Endothelial cell of umbilical vein (primary cell): ENCODE results near the gene PHF8.

ENCODE experiments used
- CTCF ChIP-seq, 2 donors: IDR thresholded peaks; 1 replicate in 1 of 2; 2 replicates in 1 of 2; pipeline ENCODE4 v1.5.1; 2011; ENCODE audit warnings: low read length in 2 of 2, mild to moderate bottlenecking in 2 of 2, moderate library complexity in 2 of 2, control low read depth in 1 of 2, inconsistent platforms in 1 of 2, low read depth in 1 of 2; ENCODE audit not compliant: insufficient read depth in 1 of 2; ENCODE audit errors: extremely low read depth in 1 of 2
- EZH2 ChIP-seq: IDR thresholded peaks from 2 replicates; pipeline ENCODE4 v1.6.1; 2012; ENCODE audit warnings: borderline replicate concordance, low read depth, mild to moderate bottlenecking, moderate library complexity, low read length, inconsistent platforms; ENCODE audit not compliant: severe bottlenecking
- JUN ChIP-seq: IDR thresholded peaks from 2 replicates; pipeline ENCODE4 v1.6.1; 2011; ENCODE audit warnings: borderline replicate concordance, low read depth; ENCODE audit not compliant: insufficient read length, insufficient read depth
- MAX ChIP-seq: IDR thresholded peaks from 2 replicates; pipeline ENCODE4 v1.6.1; 2011; ENCODE audit not compliant: insufficient read depth, insufficient read length
- POLR2A ChIP-seq: IDR thresholded peaks from 2 replicates; pipeline ENCODE4 v1.6.1; 2012; ENCODE audit warnings: low read depth, mild to moderate bottlenecking, control low read depth, low read length
- POLR2AphosphoS5 ChIP-seq: IDR thresholded peaks from 2 replicates; pipeline ENCODE4 v1.6.1; 2012; ENCODE audit warnings: low read depth, mild to moderate bottlenecking, control low read depth, low read length, moderate library complexity; ENCODE audit not compliant: insufficient read depth

DNA sequence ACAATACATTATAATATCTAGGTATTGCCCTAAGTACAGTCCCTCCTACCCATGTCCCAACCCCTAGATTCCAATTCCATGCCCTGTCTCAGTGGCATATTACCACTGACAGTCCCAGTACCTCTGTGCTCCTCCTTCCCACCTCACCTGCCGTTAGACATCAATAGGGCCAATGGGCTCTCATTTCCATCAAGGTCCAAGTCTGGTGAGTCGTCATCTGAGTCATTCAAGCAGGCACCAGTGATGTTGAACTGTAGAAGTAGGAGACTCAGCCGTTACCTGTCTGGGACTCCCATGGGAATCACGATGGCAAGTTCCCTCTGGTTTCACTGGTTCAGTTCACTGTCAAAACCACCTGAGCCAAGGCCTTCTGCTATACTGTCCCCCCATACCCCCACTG lies 51.7 kb downstream of the PHF8 start:
- TF ChIP-seq POLR2A (no peak), CTCF (IDR thresholded peaks at IDR 0.05; ENCODE audit: extremely low read depth in 1 of 2, insufficient read depth in 1 of 2, low read depth in 1 of 2, low read length in 2 of 2) (no peak), EZH2 (no peak), MAX (no peak), POLR2AphosphoS5 (no peak), JUN (no peak)
